ENCODE measurements around the gene ZMIZ1.

Gene ZMIZ1

GRCh38 chr10:79166741-79167140 lies 98.0 kb downstream of the ZMIZ1 start:
- in situ Hi-C loops (cut with HindIII; ENCODE audit: low pct_ligation_motif_present, low sequenced_read_pairs): no loop called here
- TF ChIP-seq CTCF (IDR thresholded peaks at IDR 0.05; ENCODE audit: low read depth, low read length, missing control alignments): no peak
- no peak overlapping the region for H3K4me3 ChIP-seq (ENCODE audit: low read depth, low read length)
- no peak for DNase-seq
- peaks cover 38% of the 10 kb centered on the region for H3K36me3 ChIP-seq (replicated peaks)
- no peaks in the 10 kb centered on the region for H3K27me3 ChIP-seq (replicated peaks)
- H3K27ac ChIP-seq: no peak overlapping the region

GRCh38 chr10:79167537-79167936 lies 98.8 kb downstream of the ZMIZ1 start:
- Histone ChIP-seq H3K27me3 (replicated peaks) (no peaks in the 10 kb centered on the region), H3K36me3 (replicated peaks) (peaks cover 36% of the 10 kb centered on the region), H3K27ac (no peak overlapping the region), H3K4me3 (ENCODE audit: low read depth, low read length) (no peak overlapping the region)
- in situ Hi-C loops (cut with HindIII; ENCODE audit: low pct_ligation_motif_present, low sequenced_read_pairs): no loop called here
- no peak for DNase-seq
- TF ChIP-seq CTCF (IDR thresholded peaks at IDR 0.05; ENCODE audit: low read depth, low read length, missing control alignments): no peak

- no peaks in the 10 kb centered on the region for H3K27me3 ChIP-seq (replicated peaks)
- H3K36me3 ChIP-seq (replicated peaks): peaks cover 31% of the 10 kb centered on the region
- H3K27ac ChIP-seq: no peak overlapping the region
- TF ChIP-seq CTCF (IDR thresholded peaks at IDR 0.05; ENCODE audit: low read depth, low read length, missing control alignments): no peak
- no peak overlapping the region for H3K4me3 ChIP-seq (ENCODE audit: low read depth, low read length)
- in situ Hi-C loops (cut with HindIII; ENCODE audit: low pct_ligation_motif_present, low sequenced_read_pairs): no loop called here
- no peak for DNase-seq
Observed at GRCh38 chr10:79168210-79168609, 99.4 kb downstream of the ZMIZ1 start.

DNA sequence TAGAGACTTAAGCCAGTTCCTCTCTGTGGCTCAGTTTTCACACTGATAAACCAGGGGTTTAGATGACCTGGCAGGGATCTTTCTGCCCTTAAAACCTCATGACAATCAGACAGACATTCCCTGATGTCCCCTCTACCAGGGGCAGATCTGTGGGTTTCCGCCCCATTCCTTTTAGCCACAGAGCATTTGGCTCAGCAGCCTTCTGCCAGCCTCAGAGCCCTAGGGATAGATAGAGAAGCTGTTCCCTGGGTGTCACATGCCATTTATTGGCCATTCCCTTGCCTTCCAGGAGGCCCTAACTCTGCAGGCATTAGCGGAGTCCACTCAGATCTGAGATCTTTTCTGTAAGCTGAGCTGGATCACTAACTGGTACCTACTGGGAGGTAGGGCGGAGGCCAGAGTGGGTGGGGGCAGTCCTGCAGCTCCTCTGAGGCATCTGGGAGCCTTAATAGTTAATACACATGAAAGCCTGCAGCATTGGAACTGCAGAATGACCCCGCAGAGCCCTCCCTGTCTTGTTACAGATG lies 101.5 kb downstream of the ZMIZ1 start:
- no peaks in the 10 kb centered on the region for H3K27me3 ChIP-seq (replicated peaks)
- peaks cover 28% of the 10 kb centered on the region for H3K36me3 ChIP-seq (replicated peaks)
- DNase-seq: no peak
- no peak overlapping the region for H3K27ac ChIP-seq
- in situ Hi-C loops (cut with HindIII; ENCODE audit: low pct_ligation_motif_present, low sequenced_read_pairs): no loop called here
- no peak overlapping the region for H3K4me3 ChIP-seq (ENCODE audit: low read depth, low read length)
- no peak for TF ChIP-seq CTCF (IDR thresholded peaks at IDR 0.05; ENCODE audit: low read depth, low read length, missing control alignments)

- H3K27ac ChIP-seq: no peak overlapping the region
- no peak for DNase-seq
- no peak for TF ChIP-seq CTCF (IDR thresholded peaks at IDR 0.05; ENCODE audit: low read depth, low read length, missing control alignments)
- H3K36me3 ChIP-seq (replicated peaks): peaks cover 28% of the 10 kb centered on the region
- no peaks in the 10 kb centered on the region for H3K27me3 ChIP-seq (replicated peaks)
- H3K4me3 ChIP-seq (ENCODE audit: low read depth, low read length): no peak overlapping the region
- in situ Hi-C loops (cut with HindIII; ENCODE audit: low pct_ligation_motif_present, low sequenced_read_pairs): no loop called here
Observed at GRCh38 chr10:79170993-79171392, 102.2 kb downstream of the ZMIZ1 start.

- in situ Hi-C loops (cut with HindIII; ENCODE audit: low pct_ligation_motif_present, low sequenced_read_pairs): no loop called here
- DNase-seq: no peak
- Histone ChIP-seq H3K27me3 (replicated peaks) (no peaks in the 10 kb centered on the region), H3K27ac (no peak overlapping the region), H3K36me3 (replicated peaks) (peaks cover 28% of the 10 kb centered on the region), H3K4me3 (ENCODE audit: low read depth, low read length) (no peak overlapping the region)
- no peak for TF ChIP-seq CTCF (IDR thresholded peaks at IDR 0.05; ENCODE audit: low read depth, low read length, missing control alignments)
Observed at GRCh38 chr10:79171504-79171903, 102.7 kb downstream of the ZMIZ1 start.

Data from brain microvascular endothelial cell (primary cell).